LNCaP clone FGC (cell line): Measurements from ENCODE around the gene FTSJ3.
A peak's percentile ranks its signal among the peaks of the same experiment; 100 is the strongest.

Experiments used
- DNase-seq: peaks from one replicate; pipeline ENCODE4 v3.0.0-alpha.2; 2011; ENCODE audit warnings: low read depth
- H3K4me3 ChIP-seq: 2 replicates; pipeline ENCODE4 v1.5.1; 2011; ENCODE audit warnings: mild to moderate bottlenecking, low read depth, low read length, control low read depth
- TF ChIP-seq, protein P1 (sequence below): IDR thresholded peaks from 2 replicates; pipeline ENCODE4 v1.5.1; 2012; ENCODE audit warnings: mild to moderate bottlenecking; ENCODE audit not compliant: control insufficient read depth, insufficient read depth; ENCODE audit errors: extremely low read depth

The FTSJ3 gene

DNA sequence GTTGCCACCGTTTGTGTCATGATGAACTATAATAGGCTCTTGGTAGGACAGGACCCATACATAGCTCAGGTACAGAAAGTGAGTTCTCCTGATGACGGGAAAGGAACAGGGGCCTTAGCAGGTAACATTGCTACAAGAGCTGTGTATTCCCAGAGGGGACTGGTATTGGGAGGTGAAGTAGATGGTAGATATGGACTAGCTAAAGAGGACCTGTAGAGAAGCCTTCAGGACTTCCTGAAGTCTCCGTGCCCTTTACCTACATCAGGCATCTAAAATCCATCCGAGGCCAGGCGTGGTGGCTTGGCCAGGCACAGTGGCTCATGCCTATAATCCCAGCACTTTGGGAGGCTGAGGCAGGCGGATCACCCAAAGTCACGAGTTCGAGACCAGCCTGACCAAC lies 27.7 kb upstream of the FTSJ3 start:
- TF ChIP-seq, protein P1, sequence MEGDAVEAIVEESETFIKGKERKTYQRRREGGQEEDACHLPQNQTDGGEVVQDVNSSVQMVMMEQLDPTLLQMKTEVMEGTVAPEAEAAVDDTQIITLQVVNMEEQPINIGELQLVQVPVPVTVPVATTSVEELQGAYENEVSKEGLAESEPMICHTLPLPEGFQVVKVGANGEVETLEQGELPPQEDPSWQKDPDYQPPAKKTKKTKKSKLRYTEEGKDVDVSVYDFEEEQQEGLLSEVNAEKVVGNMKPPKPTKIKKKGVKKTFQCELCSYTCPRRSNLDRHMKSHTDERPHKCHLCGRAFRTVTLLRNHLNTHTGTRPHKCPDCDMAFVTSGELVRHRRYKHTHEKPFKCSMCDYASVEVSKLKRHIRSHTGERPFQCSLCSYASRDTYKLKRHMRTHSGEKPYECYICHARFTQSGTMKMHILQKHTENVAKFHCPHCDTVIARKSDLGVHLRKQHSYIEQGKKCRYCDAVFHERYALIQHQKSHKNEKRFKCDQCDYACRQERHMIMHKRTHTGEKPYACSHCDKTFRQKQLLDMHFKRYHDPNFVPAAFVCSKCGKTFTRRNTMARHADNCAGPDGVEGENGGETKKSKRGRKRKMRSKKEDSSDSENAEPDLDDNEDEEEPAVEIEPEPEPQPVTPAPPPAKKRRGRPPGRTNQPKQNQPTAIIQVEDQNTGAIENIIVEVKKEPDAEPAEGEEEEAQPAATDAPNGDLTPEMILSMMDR, result no peak
- H3K4me3 ChIP-seq, result no peak overlapping the region
- no peak for DNase-seq

DNA sequence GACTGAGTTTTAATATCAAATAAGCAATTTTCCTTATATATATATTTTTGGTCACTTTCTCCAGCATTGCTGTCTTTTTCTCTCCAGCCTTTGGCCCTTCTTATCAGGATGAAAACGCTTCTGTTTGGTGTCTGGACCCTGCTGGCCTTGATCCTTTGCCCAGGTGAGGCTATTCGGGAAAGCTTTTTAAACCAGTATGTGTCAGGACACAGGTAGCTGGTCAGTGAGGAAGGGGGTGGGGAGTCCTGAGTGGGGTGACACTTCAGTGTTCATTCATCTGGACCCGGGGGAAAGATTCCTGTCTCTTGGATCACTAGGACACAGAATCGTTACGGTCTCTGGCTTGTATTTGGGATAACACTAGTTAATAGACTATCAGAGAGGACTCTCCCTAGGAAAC lies 27.2 kb upstream of the FTSJ3 start:
- DNase-seq, result no peak
- H3K4me3 ChIP-seq, result no peak overlapping the region
- TF ChIP-seq, protein P1, result no peak

DNA sequence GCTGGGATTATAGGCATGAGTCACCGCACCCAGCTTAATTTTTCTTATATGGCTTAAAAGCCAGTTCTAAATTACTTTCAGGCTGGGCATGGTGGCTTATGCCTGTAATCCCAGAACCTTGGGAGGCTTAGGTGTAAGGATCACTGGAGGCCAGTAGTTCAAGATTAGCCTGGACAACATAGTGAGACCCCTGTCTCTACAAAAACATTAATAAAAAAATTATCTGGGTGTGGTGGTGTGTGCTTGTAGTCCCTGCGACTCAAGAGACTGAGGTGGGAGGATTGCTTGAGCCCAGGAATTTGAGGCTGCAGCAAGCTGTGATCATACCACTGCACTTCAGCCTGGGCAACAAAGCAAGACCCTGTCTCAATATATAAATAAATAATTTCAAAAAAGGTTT lies 25.8 kb upstream of the FTSJ3 start:
- TF ChIP-seq, protein P1, result no peak
- DNase-seq, result no peak
- H3K4me3 ChIP-seq, result no peak overlapping the region

- TF ChIP-seq, protein P1, result no peak
- DNase-seq, result no peak
- H3K4me3 ChIP-seq, result no peak overlapping the region
These were observed 22.9 kb upstream of the FTSJ3 start for GRCh38 chr17:63850401-63850800.

- no peak for DNase-seq
- TF ChIP-seq, protein P1, result 0 out of 2 replicates have a peak, but pooled peaks have one; percentile 17
- no peak overlapping the region for H3K4me3 ChIP-seq
These were observed 21.6 kb upstream of the FTSJ3 start for GRCh38 chr17:63848834-63849689.

DNA sequence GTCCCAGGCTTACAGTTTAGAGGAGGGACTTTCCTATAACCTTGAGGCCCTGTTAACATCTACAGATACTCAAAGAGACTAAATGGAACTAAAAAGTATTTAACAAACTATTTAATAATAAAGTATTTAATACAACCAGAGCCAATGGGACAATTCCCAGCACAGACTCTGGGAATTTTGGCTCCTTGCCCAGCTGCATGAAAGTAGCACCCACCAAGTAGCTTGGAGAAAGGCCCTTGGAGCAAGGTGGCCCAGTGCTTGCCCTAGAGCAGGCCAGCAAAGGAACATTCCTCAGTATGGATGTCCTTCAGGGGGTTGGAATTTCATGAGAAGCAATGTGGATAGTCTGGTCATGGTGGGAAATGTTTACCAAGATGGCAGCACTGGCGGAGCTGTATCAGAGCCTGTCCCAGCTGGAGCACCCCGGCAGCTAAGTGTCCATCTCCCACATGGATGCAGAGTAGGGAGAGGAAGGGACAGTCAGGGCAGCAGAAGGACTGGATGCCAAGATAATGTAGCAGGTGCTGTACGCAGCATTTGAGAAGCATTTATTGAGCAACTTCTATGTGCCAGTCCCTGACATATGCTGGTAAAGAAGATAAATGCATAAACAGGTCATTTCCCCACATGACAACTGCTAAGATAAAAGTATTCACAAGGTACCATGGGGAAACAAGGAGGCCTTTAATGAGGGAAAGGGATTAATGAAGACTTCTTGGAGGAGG lies 20.2 kb upstream of the FTSJ3 start:
- DNase-seq, result no peak
- TF ChIP-seq, protein P1, result no peak
- H3K4me3 ChIP-seq, result no peak overlapping the region
